Measurements from ENCODE around the gene LRRN4CL. TPM values are rescaled to one million over a fixed set of nuclear protein-coding genes. Genes with fewer than 3 reads are reported as not detected.
"Not testable (repeated sequence)": the region's sequence is repeated elsewhere in the genome, so short reads cannot be mapped to it uniquely, and the experiment has no call there.

The LRRN4CL gene
- total RNA-seq (13.4 and 31.5 TPM in 2 replicates), polyA plus RNA-seq (7.9 and 12.7 TPM in 2 replicates), polyA minus RNA-seq (ENCODE audit: low replicate concordance) (16.4 and 16.8 TPM in 2 replicates)
- polyA plus RNA-seq (2012): 17.4 and 26.8 TPM in 2 replicates

DNA sequence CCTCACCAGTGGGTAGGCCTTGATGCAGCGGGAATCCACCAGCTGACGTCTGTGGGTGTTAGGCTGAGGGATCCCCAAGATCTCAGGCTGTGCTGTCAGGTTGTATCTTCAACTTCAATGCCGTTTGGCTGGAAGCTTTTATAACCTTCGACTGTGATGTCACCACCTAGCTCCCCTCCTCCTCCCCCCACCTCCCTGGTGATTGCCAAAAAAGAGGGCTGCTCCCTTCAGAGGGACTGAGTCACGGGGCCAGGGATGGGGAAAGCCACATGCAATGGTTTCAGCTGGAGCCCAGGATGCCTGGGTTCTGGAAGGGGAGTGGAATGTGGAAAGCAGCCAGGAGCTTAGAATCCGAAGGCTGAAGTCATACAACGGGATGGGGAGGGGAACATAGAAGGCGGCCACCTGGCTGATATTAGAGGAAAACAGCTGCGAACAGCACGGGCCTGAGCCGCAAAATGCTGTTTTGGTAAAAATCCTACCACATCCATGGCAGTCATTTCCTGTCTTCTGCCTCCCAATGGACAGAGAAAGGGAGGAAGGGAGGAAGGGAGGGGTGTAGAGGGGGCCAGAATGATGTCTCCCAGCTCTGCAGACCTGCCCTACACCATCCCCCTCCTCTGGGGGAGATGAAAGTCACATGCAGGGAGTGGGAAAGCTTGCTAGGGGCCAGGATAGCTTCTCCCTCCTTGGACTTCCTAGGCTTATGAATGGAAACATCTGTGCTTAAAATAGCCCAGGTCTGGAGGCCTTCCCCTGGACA, at the start of gene LRRN4CL:
Gene LRRN4CL, minus strand, starts transcription at position 110 of the 763 bp plus-strand sequence. CDS start 1,022 bp downstream, outside the sequence.
- Histone ChIP-seq H3K9ac (ENCODE audit: insufficient read depth, low read length) (peak within 1 kb of the TSS; percentile 25), H3K9me3 (ENCODE audit: control insufficient read depth, insufficient read depth, low read depth, low read length) (no peaks in the 10 kb centered on the region), H3K27me3 (ENCODE audit: control insufficient read depth, insufficient read depth, low read length) (no peaks in the 10 kb centered on the region), H3K36me3 (ENCODE audit: control insufficient read depth, insufficient read depth, low read length) (peaks cover 16% of the 10 kb centered on the region), H4K20me1 (ENCODE audit: control insufficient read depth, extremely low read depth, insufficient read depth, low read length) (no peaks in the 10 kb centered on the region), H3K27ac (ENCODE audit: insufficient read depth, low read length) (peak within 1 kb of the TSS; percentile 64), H3K4me1 (ENCODE audit: control insufficient read depth, extremely low read depth, insufficient read depth, low read length) (peaks cover 9% of the 10 kb centered on the region), H3K79me2 (ENCODE audit: control insufficient read depth, insufficient read depth, low read length) (no peaks in the 10 kb centered on the region), H3K4me3 (replicated peaks in 1 of 4; ENCODE audit: control extremely low read depth in 1 of 4, insufficient read depth in 1 of 4, low read depth in 3 of 4, low read length in 4 of 4) (peak within 1 kb of the TSS; percentile 33 to 67 (median 52)), H2AFZ (ENCODE audit: low read length) (peak within 1 kb of the TSS; percentile 33), H3K4me2 (ENCODE audit: extremely low read depth, insufficient read depth, low read length) (peak within 1 kb of the TSS; percentile 83)
- TF ChIP-seq, protein P1, sequence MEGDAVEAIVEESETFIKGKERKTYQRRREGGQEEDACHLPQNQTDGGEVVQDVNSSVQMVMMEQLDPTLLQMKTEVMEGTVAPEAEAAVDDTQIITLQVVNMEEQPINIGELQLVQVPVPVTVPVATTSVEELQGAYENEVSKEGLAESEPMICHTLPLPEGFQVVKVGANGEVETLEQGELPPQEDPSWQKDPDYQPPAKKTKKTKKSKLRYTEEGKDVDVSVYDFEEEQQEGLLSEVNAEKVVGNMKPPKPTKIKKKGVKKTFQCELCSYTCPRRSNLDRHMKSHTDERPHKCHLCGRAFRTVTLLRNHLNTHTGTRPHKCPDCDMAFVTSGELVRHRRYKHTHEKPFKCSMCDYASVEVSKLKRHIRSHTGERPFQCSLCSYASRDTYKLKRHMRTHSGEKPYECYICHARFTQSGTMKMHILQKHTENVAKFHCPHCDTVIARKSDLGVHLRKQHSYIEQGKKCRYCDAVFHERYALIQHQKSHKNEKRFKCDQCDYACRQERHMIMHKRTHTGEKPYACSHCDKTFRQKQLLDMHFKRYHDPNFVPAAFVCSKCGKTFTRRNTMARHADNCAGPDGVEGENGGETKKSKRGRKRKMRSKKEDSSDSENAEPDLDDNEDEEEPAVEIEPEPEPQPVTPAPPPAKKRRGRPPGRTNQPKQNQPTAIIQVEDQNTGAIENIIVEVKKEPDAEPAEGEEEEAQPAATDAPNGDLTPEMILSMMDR (conservative IDR thresholded peaks at IDR 0.05 in 1 of 2, IDR thresholded peaks at IDR 0.05 in 1 of 2; ENCODE audit: low read depth in 1 of 2, low read length in 2 of 2): no peak
- TF ChIP-seq EZH2 (IDR thresholded peaks at IDR 0.05; ENCODE audit: low read length, missing control alignments): no peak
- peak; percentile 91 to 92 for DNase-seq (ENCODE audit: low read depth in 2 of 2)

DNA sequence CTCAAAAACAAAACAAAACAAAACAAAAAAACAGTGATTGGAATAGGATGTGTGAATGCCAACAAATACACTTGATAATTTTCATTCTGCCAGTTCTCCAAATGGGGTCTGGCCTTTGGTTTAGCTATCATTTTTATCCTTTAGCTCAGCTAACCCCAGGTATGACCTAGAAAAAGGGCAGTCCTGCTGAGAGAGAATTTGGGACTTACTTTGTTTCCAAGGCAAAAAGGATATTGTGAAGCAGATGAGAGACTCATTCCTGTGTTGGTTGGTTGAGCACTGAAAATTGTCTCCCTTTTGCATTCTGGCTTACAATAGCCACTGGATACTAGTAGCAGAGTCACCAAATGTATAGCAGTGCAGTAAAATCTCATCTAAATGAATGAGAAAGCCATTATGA, 47.9 kb upstream of the LRRN4CL start:
- Histone ChIP-seq H3K27ac (ENCODE audit: insufficient read depth, low read length) (no peak overlapping the region), H3K27me3 (ENCODE audit: control insufficient read depth, insufficient read depth, low read length) (no peaks in the 10 kb centered on the region), H3K9me3 (ENCODE audit: control insufficient read depth, insufficient read depth, low read depth, low read length) (no peaks in the 10 kb centered on the region), H3K4me3 (replicated peaks in 1 of 4; ENCODE audit: control extremely low read depth in 1 of 4, insufficient read depth in 1 of 4, low read depth in 3 of 4, low read length in 4 of 4) (no peak overlapping the region), H3K79me2 (ENCODE audit: control insufficient read depth, insufficient read depth, low read length) (peaks cover 4% of the 10 kb centered on the region), H3K36me3 (ENCODE audit: control insufficient read depth, insufficient read depth, low read length) (peaks cover 5% of the 10 kb centered on the region), H3K9ac (ENCODE audit: insufficient read depth, low read length) (no peak overlapping the region), H2AFZ (ENCODE audit: low read length) (no peak overlapping the region), H3K4me1 (ENCODE audit: control insufficient read depth, extremely low read depth, insufficient read depth, low read length) (no peaks in the 10 kb centered on the region), H3K4me2 (ENCODE audit: extremely low read depth, insufficient read depth, low read length) (no peak overlapping the region), H4K20me1 (ENCODE audit: control insufficient read depth, extremely low read depth, insufficient read depth, low read length) (no peaks in the 10 kb centered on the region)
- DNase-seq (ENCODE audit: low read depth in 2 of 2): no peak
- TF ChIP-seq, protein P1 (conservative IDR thresholded peaks at IDR 0.05 in 1 of 2, IDR thresholded peaks at IDR 0.05 in 1 of 2; ENCODE audit: low read depth in 1 of 2, low read length in 2 of 2): no peak
- TF ChIP-seq EZH2 (IDR thresholded peaks at IDR 0.05; ENCODE audit: low read length, missing control alignments): no peak

DNA sequence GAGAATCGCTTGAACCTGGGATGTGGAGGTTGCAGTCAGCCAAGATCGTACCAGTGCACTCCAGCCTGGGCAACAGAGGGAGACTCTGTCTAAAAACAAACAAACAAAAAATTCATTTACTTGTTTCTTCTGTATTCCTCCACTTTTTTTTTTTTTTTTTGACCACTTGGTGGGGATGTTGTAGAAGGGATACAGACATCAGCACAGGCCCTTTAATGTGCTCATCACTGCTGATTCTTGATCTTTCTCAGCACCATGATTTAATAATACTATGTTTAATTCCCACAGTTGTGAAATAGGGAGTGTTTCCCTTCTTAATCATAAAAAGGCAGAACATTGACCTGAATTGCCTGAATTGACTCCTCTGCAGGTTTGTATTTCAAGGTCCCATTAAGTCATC, 43.5 kb upstream of the LRRN4CL start:
- Histone ChIP-seq H3K27me3 (ENCODE audit: control insufficient read depth, insufficient read depth, low read length) (no peaks in the 10 kb centered on the region), H4K20me1 (ENCODE audit: control insufficient read depth, extremely low read depth, insufficient read depth, low read length) (no peaks in the 10 kb centered on the region), H3K9ac (ENCODE audit: insufficient read depth, low read length) (no peak overlapping the region), H2AFZ (ENCODE audit: low read length) (no peak overlapping the region), H3K4me2 (ENCODE audit: extremely low read depth, insufficient read depth, low read length) (no peak overlapping the region), H3K9me3 (ENCODE audit: control insufficient read depth, insufficient read depth, low read depth, low read length) (no peaks in the 10 kb centered on the region), H3K4me1 (ENCODE audit: control insufficient read depth, extremely low read depth, insufficient read depth, low read length) (peaks cover 4% of the 10 kb centered on the region), H3K4me3 (replicated peaks in 1 of 4; ENCODE audit: control extremely low read depth in 1 of 4, insufficient read depth in 1 of 4, low read depth in 3 of 4, low read length in 4 of 4) (no peak overlapping the region), H3K79me2 (ENCODE audit: control insufficient read depth, insufficient read depth, low read length) (peaks cover 35% of the 10 kb centered on the region), H3K27ac (ENCODE audit: insufficient read depth, low read length) (no peak overlapping the region), H3K36me3 (ENCODE audit: control insufficient read depth, insufficient read depth, low read length) (peaks cover 3% of the 10 kb centered on the region)
- peak in 1 of 2 donors; percentile 44 for DNase-seq (ENCODE audit: low read depth in 2 of 2)
- no peak for TF ChIP-seq EZH2 (IDR thresholded peaks at IDR 0.05; ENCODE audit: low read length, missing control alignments)
- TF ChIP-seq, protein P1 (conservative IDR thresholded peaks at IDR 0.05 in 1 of 2, IDR thresholded peaks at IDR 0.05 in 1 of 2; ENCODE audit: low read depth in 1 of 2, low read length in 2 of 2): no peak

DNA sequence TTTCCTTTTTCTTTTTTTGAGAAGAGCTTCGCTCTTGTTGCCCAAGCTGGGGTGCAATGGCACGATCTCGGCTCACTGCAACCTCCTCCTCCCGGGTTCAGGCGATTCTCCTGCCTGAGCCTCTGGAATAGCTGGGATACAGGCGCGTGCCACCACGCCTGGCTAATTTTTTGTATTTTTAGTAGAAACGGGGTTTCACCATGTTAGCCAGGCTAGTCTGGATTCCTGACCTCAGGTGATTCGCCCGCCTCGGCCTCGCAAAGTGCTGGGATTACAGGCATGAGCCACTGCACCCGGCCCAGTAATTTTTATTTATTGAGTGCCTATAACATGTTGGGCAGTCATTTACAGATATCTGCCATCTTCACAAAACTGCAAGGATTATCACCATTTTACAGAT, 40.7 kb upstream of the LRRN4CL start:
- not testable (repeated sequence) for H2AFZ ChIP-seq (ENCODE audit: low read length); H3K9ac ChIP-seq (ENCODE audit: insufficient read depth, low read length); H3K27me3 ChIP-seq (ENCODE audit: control insufficient read depth, insufficient read depth, low read length); H3K27ac ChIP-seq (ENCODE audit: insufficient read depth, low read length); H3K4me1 ChIP-seq (ENCODE audit: control insufficient read depth, extremely low read depth, insufficient read depth, low read length); H3K36me3 ChIP-seq (ENCODE audit: control insufficient read depth, insufficient read depth, low read length); DNase-seq (ENCODE audit: low read depth in 2 of 2); H4K20me1 ChIP-seq (ENCODE audit: control insufficient read depth, extremely low read depth, insufficient read depth, low read length); H3K9me3 ChIP-seq (ENCODE audit: control insufficient read depth, insufficient read depth, low read depth, low read length)
- H3K79me2 ChIP-seq (ENCODE audit: control insufficient read depth, insufficient read depth, low read length): peaks cover 54% of the 10 kb centered on the region
- peak overlapping the region; percentile 89 for H3K4me2 ChIP-seq (ENCODE audit: extremely low read depth, insufficient read depth, low read length)
- H3K4me3 ChIP-seq (replicated peaks in 1 of 4; ENCODE audit: control extremely low read depth in 1 of 4, insufficient read depth in 1 of 4, low read depth in 3 of 4, low read length in 4 of 4): peak overlapping the region; percentile 60 to 99 (median 81)
